Kidney epithelial cell (primary cell): ENCODE measurements around the gene MYH9. TPM values are rescaled to one million over a fixed set of nuclear protein-coding genes. Genes with fewer than 3 reads are reported as not detected.
"Not testable (repeated sequence)": the region's sequence is repeated elsewhere in the genome, so short reads cannot be mapped to it uniquely, and the experiment has no call there.

Experiments used
- DNase-seq: peaks from one replicate; pipeline ENCODE4 v3.0.0-alpha.2; 2010; ENCODE audit warnings: low read depth
- H3K27me3 ChIP-seq: 2 replicates; pipeline ENCODE4 v1.6.0; 2011; ENCODE audit warnings: low read length; ENCODE audit not compliant: control insufficient read depth, insufficient read depth
- H3K36me3 ChIP-seq: 2 replicates; pipeline ENCODE4 v1.5.1; 2011; ENCODE audit warnings: low read length; ENCODE audit not compliant: control insufficient read depth, insufficient read depth
- H3K4me3 ChIP-seq: 2 replicates; pipeline ENCODE4 v1.5.1; 2011; ENCODE audit warnings: low read depth, mild to moderate bottlenecking, control low read depth, low read length
- CTCF ChIP-seq: IDR thresholded peaks from 2 replicates; pipeline ENCODE4 v1.5.1; 2011; ENCODE audit warnings: mild to moderate bottlenecking, moderate library complexity, low read length, control low read depth, inconsistent platforms; ENCODE audit not compliant: insufficient read depth, poor library complexity, severe bottlenecking
- total RNA-seq: library from RNA; depleted of rRNA; stranded (reverse); fragments of >200 nt; gene quantifications from 2 replicates; pipeline ENCODE4 v1.2.3, GENCODE V29; 2015

Gene MYH9
- total RNA-seq, 1 donor from 2014 or later, result 1,580 TPM

GRCh38 chr22:36397131-36398093, 9.6 kb upstream of the MYH9 start:
- TF ChIP-seq CTCF, result no peak
- H3K27me3 ChIP-seq, result no peaks in the 10 kb centered on the region
- H3K36me3 ChIP-seq, result no peaks in the 10 kb centered on the region
- no peak for DNase-seq
- no peak overlapping the region for H3K4me3 ChIP-seq

GRCh38 chr22:36395915-36396314, 8.1 kb upstream of the MYH9 start:
- no peaks in the 10 kb centered on the region for H3K36me3 ChIP-seq
- no peak for DNase-seq
- H3K4me3 ChIP-seq, result no peak overlapping the region
- TF ChIP-seq CTCF, result no peak
- H3K27me3 ChIP-seq, result no peaks in the 10 kb centered on the region

GRCh38 chr22:36395055-36395849, 7.5 kb upstream of the MYH9 start:
- Histone ChIP-seq H3K27me3 (no peaks in the 10 kb centered on the region), H3K36me3 (no peaks in the 10 kb centered on the region), H3K4me3 (no peak overlapping the region)
- no peak for DNase-seq
- TF ChIP-seq CTCF, result no peak

GRCh38 chr22:36391638-36392037, 3.9 kb upstream of the MYH9 start:
- H3K27me3 ChIP-seq, result no peaks in the 10 kb centered on the region
- no peak for TF ChIP-seq CTCF
- no peak for DNase-seq
- H3K4me3 ChIP-seq, result no peak overlapping the region
- no peaks in the 10 kb centered on the region for H3K36me3 ChIP-seq

- H3K4me3 ChIP-seq, H3K27me3 ChIP-seq, H3K36me3 ChIP-seq, DNase-seq: not testable (repeated sequence)
Measured at GRCh38 chr22:36389122-36389521, 1.4 kb upstream of the MYH9 start.

GRCh38 chr22:36387709-36387958, 133 bp downstream of the MYH9 start:
- Histone ChIP-seq H3K36me3 (no peaks in the 10 kb centered on the region), H3K27me3 (no peaks in the 10 kb centered on the region), H3K4me3 (peak overlapping the region; percentile 85)
- DNase-seq, result no peak
- no peak for TF ChIP-seq CTCF
